GM23248 (cell line): ENCODE data around the gene DMGDH.

Experiments
- EZH2 ChIP-seq: fragments of 200-600 bp; sonication (generic); IDR thresholded peaks from 2 replicates; pipeline ENCODE4 v1.6.1; 2018; ENCODE audit warnings: antibody characterized with exemption, mild to moderate bottlenecking; ENCODE audit not compliant: insufficient read depth, poor library complexity, severe bottlenecking
- EZH2phosphoT487 ChIP-seq: fragments of 200-600 bp; sonication (generic); IDR thresholded peaks from 2 replicates; pipeline ENCODE4 v1.6.1; 2018; ENCODE audit warnings: antibody characterized with exemption, moderate library complexity, mild to moderate bottlenecking, low read depth; ENCODE audit not compliant: insufficient read depth

DNA sequence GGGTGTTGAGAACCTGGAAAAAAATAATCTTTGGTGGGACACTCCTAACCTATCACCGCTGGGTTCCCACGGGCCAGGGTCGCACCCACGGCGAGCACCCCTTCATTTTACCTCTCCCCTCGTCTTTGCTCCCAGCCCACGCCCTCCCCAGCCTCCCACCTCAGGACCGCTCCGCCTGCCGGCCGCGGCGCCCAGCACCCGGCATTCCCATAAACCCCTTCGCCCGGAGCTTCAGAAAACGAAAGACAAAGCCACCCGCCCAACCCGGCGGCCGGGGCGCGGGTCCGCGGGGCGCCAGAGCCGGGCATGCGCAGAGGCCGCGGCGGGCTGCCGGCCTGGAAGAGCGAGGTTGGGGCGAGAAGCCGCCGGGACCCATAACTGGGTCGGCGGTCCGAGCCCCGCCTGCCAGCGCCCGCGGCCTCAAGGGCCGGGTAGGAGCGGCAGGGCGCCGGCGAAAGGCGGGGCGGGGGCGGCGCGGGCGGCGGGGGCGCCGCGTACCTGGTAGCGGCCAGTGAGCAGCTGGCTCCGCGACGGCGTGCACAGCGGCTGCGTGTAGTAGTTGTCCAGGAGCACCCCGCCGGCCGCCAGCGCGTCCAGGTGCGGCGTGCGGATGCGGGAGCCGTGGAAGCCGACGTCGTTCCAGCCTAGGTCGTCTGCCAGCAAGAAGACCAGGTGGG lies 84.9 kb downstream of the DMGDH start:
- TF ChIP-seq EZH2phosphoT487 (no peak), EZH2 (no peak)
